Transverse colon (tissue), 4 donors: ENCODE data around the gene TNS3. TPM values are rescaled to one million over a fixed set of nuclear protein-coding genes. Genes with fewer than 3 reads are reported as not detected.
"Not testable (repeated sequence)": the region's sequence is repeated elsewhere in the genome, so short reads cannot be mapped to it uniquely, and the experiment has no call there.

Source experiments
- DNase-seq: peaks from one replicate; pipeline ENCODE4 v3.0.0-alpha.2; 2019
- H3K27ac ChIP-seq, 4 donors: fragments of 200-600 bp; sonication (generic); 2 replicates each; pipeline ENCODE4 v1.5.1; 2016 to 2018; ENCODE audit warnings: inconsistent platforms in 4 of 4
- H3K27me3 ChIP-seq: fragments of 200-600 bp; sonication (generic); 2 replicates; pipeline ENCODE4 v1.5.1; 2017; ENCODE audit warnings: inconsistent platforms
- H3K36me3 ChIP-seq, 4 donors: fragments of 200-600 bp; sonication (generic); 2 replicates each; pipeline ENCODE4 v1.5.1; 2017 to 2019; ENCODE audit warnings: inconsistent platforms in 4 of 4
- H3K4me1 ChIP-seq, 4 donors: fragments of 200-600 bp; sonication (generic); 2 replicates each; pipeline ENCODE4 v1.5.1; 2017 to 2020; ENCODE audit warnings: inconsistent platforms in 4 of 4
- H3K4me3 ChIP-seq, 4 donors: fragments of 200-600 bp; sonication (generic); 1 replicate in 1 of 4; 2 replicates in 3 of 4; pipeline versions ENCODE4 v1.5.1 to v1.6.1; 2017 to 2019; ENCODE audit warnings: inconsistent platforms in 4 of 4
- H3K9me3 ChIP-seq, 2 donors: fragments of 200-600 bp; sonication (generic); 2 replicates each; pipeline ENCODE4 v1.5.1; 2017 to 2019; ENCODE audit warnings: inconsistent platforms in 2 of 2
- CTCF ChIP-seq, 5 experiments: fragments of 200-600 bp in 3 of 5; fragments of 450-650 bp in 2 of 5; sonication (generic) in 3 of 5; IDR thresholded peaks; 1 replicate in 2 of 5; 2 replicates in 3 of 5; pipeline ENCODE4 v1.5.1; 2016 to 2017; ENCODE audit warnings: antibody characterized with exemption in 5 of 5, inconsistent platforms in 3 of 5, mild to moderate bottlenecking in 2 of 5, moderate library complexity in 1 of 5
- EP300 ChIP-seq: sonication (generic); formaldehyde crosslinking; IDR thresholded peaks from one replicate; pipeline ENCODE4 v1.6.1; 2017; ENCODE audit warnings: antibody characterized with exemption, low read depth
- POLR2A ChIP-seq: fragments of 450-650 bp; IDR thresholded peaks from one replicate; pipeline ENCODE4 v1.6.1; 2016; ENCODE audit warnings: antibody characterized with exemption, mild to moderate bottlenecking, moderate library complexity
- POLR2AphosphoS5 ChIP-seq, 3 donors: sonication (generic); formaldehyde crosslinking; IDR thresholded peaks; one replicate each; pipeline ENCODE4 v1.6.1; 2016; ENCODE audit warnings: antibody characterized with exemption in 3 of 3
- WGBS, 2 donors: methylation state at CpG; one replicate each; pipeline ENCODE4 v1.1.5; 2018; ENCODE audit warnings: low coverage in 1 of 2; 5-methylcytosine and 5-hydroxymethylcytosine counted together
- in situ Hi-C, 4 donors: fragments of 200-750 bp; cut with MboI; loops; one replicate each; pipeline versions ENCODE4 v1.15.0 to v1.15.1; 2017; ENCODE audit warnings: low sequenced_read_pairs in 3 of 4, low pct_ligation_motif_present in 1 of 4, low pct_unique_long_range_greater_than_20kb in 1 of 4
- intact Hi-C: fragments of 100-400 bp; cut with DNase I; formaldehyde crosslinking; loops from one replicate; pipeline ENCODE4 v1.15.1; 2023; ENCODE audit warnings: low total_unique reads
- total RNA-seq, 4 donors: library from RNA; depleted of rRNA; stranded (reverse); fragments of >200 nt; gene quantifications; one replicate each; pipeline ENCODE4 v1.1.0, GENCODE V29; 2016

TNS3 gene
- total RNA-seq, 4 donors from 2014 or later = 58.5 to 104 (median 72.7) TPM

- Histone ChIP-seq H3K36me3 (no peaks in the 10 kb centered on the region), H3K27me3 (no peaks in the 10 kb centered on the region), H3K4me3 (no peak overlapping the region), H3K27ac (peak overlapping the region in 3 of 4 donors; percentile 25 to 51 (median 34)), H3K9me3 (no peaks in the 10 kb centered on the region), H3K4me1 (peaks cover 22 to 45% (median 29%) of the 10 kb centered on the region in 4 donors)
- in situ Hi-C loops (loop anchor here in 1 of 4 donors (25.0 kb wide), 1 partner anchor 206 kb away; no protein-coding TSS in a partner anchor), intact Hi-C loops (no loop called here)
- TF ChIP-seq POLR2AphosphoS5 (IDR thresholded peaks at IDR 0.05) (no peak), EP300 (no peak), POLR2A (no peak), CTCF (IDR thresholded peaks at IDR 0.05) (no peak)
- no peak for DNase-seq
- WGBS, 2 donors = 92% methylated on average over 9 of the region's 9 CpGs; no CpG with 5 or more reads in 1 of the 2 donors
These were observed 24.1 kb upstream of the TNS3 start for GRCh38 chr7:47605816-47606575.

- Histone ChIP-seq H3K27ac (peak overlapping the region; percentile 25 to 51 (median 36)), H3K9me3 (no peaks in the 10 kb centered on the region), H3K27me3 (no peaks in the 10 kb centered on the region), H3K4me1 (peaks cover 9 to 43% (median 23%) of the 10 kb centered on the region in 4 donors), H3K4me3 (no peak overlapping the region), H3K36me3 (no peaks in the 10 kb centered on the region)
- TF ChIP-seq POLR2AphosphoS5 (IDR thresholded peaks at IDR 0.05) (no peak), CTCF (IDR thresholded peaks at IDR 0.05) (no peak), EP300 (no peak), POLR2A (no peak)
- in situ Hi-C loops = loop anchor here in 1 of 4 donors (25.0 kb wide), 1 partner anchor 208 kb away; no protein-coding TSS in a partner anchor
- intact Hi-C loops = no loop called here
- 65 to 80% methylated on average over 1 to 3 of the region's 3 CpGs for WGBS, 2 donors
- no peak for DNase-seq
These were observed 22.6 kb upstream of the TNS3 start for GRCh38 chr7:47604496-47604890.

- 62 to 87% methylated on average over 4 to 13 of the region's 13 CpGs for WGBS, 2 donors
- DNase-seq, H3K9me3 ChIP-seq, intact Hi-C loops, H3K4me3 ChIP-seq, H3K27me3 ChIP-seq, H3K36me3 ChIP-seq: not testable (repeated sequence)
- peak overlapping the region in 1 of 4 donors; percentile 25 for H3K27ac ChIP-seq
- in situ Hi-C loops = loop anchor here in 1 of 4 donors (25.0 kb wide), 1 partner anchor 209 kb away; no protein-coding TSS in a partner anchor
- H3K4me1 ChIP-seq = peaks cover 9 to 41% (median 21%) of the 10 kb centered on the region in 4 donors
These were observed 21.8 kb upstream of the TNS3 start for GRCh38 chr7:47603514-47604255.

GRCh38 chr7:47602272-47603004 lies 20.5 kb upstream of the TNS3 start:
- WGBS, 2 donors = 86 to 90% methylated on average over 1 to 7 of the region's 7 CpGs
- peaks cover 0 to 2% of the 10 kb centered on the region in 2 donors for H3K9me3 ChIP-seq
- no peak overlapping the region for H3K4me3 ChIP-seq
- no peak overlapping the region for H3K27ac ChIP-seq
- DNase-seq = no peak
- no peaks in the 10 kb centered on the region for H3K27me3 ChIP-seq
- peaks cover 9 to 41% (median 21%) of the 10 kb centered on the region in 4 donors for H3K4me1 ChIP-seq
- in situ Hi-C loops = loop anchor here in 1 of 4 donors (25.0 kb wide), 1 partner anchor 210 kb away; no protein-coding TSS in a partner anchor
- H3K36me3 ChIP-seq = no peaks in the 10 kb centered on the region
- TF ChIP-seq CTCF (IDR thresholded peaks at IDR 0.05) (no peak), EP300 (no peak), POLR2A (no peak), POLR2AphosphoS5 (IDR thresholded peaks at IDR 0.05) (no peak)
- intact Hi-C loops = no loop called here
